HuH-7 (cell line): ENCODE data around the gene ESPN.
A peak's percentile ranks its signal among the peaks of the same experiment; 100 is the strongest.
"Not testable (repeated sequence)": the region's sequence is repeated elsewhere in the genome, so short reads cannot be mapped to it uniquely, and the experiment has no call there.

Experiments used
- DNase-seq: peaks from one replicate; pipeline ENCODE4 v3.0.0; 2011; ENCODE audit warnings: low spot score

The ESPN gene

GRCh38 chr1:6424619-6425593 is at the start of gene ESPN:
TSS of gene ESPN (plus strand) at chr1:6424776. CDS start at chr1:6424956, 180 bp downstream.
- peak; percentile 72 for DNase-seq

GRCh38 chr1:6378096-6378746 is 46.4 kb upstream of the ESPN start:
- DNase-seq: peak; percentile 66

- DNase-seq: no peak
Observed at GRCh38 chr1:6380037-6380436, 44.5 kb upstream of the ESPN start.

GRCh38 chr1:6384135-6384534 is 40.4 kb upstream of the ESPN start:
- no peak for DNase-seq

GRCh38 chr1:6384962-6385361 is 39.6 kb upstream of the ESPN start:
- DNase-seq: no peak

GRCh38 chr1:6385488-6386191 is 38.9 kb upstream of the ESPN start:
- DNase-seq: no peak

GRCh38 chr1:6386371-6386949 is 38.1 kb upstream of the ESPN start:
- DNase-seq: no peak

- no peak for DNase-seq
Observed at GRCh38 chr1:6389971-6390370, 34.6 kb upstream of the ESPN start.

GRCh38 chr1:6391951-6392808 is 32.4 kb upstream of the ESPN start:
- no peak for DNase-seq

GRCh38 chr1:6392809-6393399 is 31.7 kb upstream of the ESPN start:
- DNase-seq: no peak

- DNase-seq: peak; percentile 88
Observed at GRCh38 chr1:6393400-6394187, 31.0 kb upstream of the ESPN start, which contains the start of gene ACOT7. TSS of gene ACOT7 (minus strand) at chr1:6393767. CDS start at chr1:6393399, 368 bp downstream.

GRCh38 chr1:6395130-6395529 is 29.4 kb upstream of the ESPN start:
- DNase-seq: not testable (repeated sequence)

GRCh38 chr1:6395781-6396244 is 28.8 kb upstream of the ESPN start:
- not testable (repeated sequence) for DNase-seq

GRCh38 chr1:6396998-6397397 is 27.6 kb upstream of the ESPN start:
- no peak for DNase-seq

- DNase-seq: no peak
Observed at GRCh38 chr1:6397844-6398441, 26.6 kb upstream of the ESPN start.

GRCh38 chr1:6399294-6399693 is 25.3 kb upstream of the ESPN start:
- DNase-seq: no peak

GRCh38 chr1:6401673-6402072 is 22.9 kb upstream of the ESPN start:
- no peak for DNase-seq

- DNase-seq: no peak
Observed at GRCh38 chr1:6408023-6408422, 16.6 kb upstream of the ESPN start.

GRCh38 chr1:6409053-6409452 is 15.5 kb upstream of the ESPN start:
- no peak for DNase-seq
